Fibroblast of lung (primary cell): Measurements from ENCODE around the gene GPC5.

Experiments
- CTCF ChIP-seq, 2 donors: IDR thresholded peaks in 1 of 2; conservative IDR thresholded peaks in 1 of 2; 1 replicate in 1 of 2; 2 replicates in 1 of 2; pipeline ENCODE4 v1.5.1; 2011 to 2012; ENCODE audit warnings: low read length in 2 of 2, control low read depth in 1 of 2, inconsistent platforms in 1 of 2, low read depth in 1 of 2, mild to moderate bottlenecking in 1 of 2
- EZH2 ChIP-seq: IDR thresholded peaks from 2 replicates; pipeline ENCODE4 v1.5.1; 2012; ENCODE audit warnings: low read length, control low read depth, mild to moderate bottlenecking; ENCODE audit errors: missing control alignments

- no peak for TF ChIP-seq EZH2
- no peak for TF ChIP-seq CTCF (conservative IDR thresholded peaks at IDR 0.05 in 1 of 2, IDR thresholded peaks at IDR 0.05 in 1 of 2; ENCODE audit: low read depth in 1 of 2, low read length in 2 of 2)
These were observed 1112.0 kb downstream of the GPC5 start for GRCh38 chr13:92510416-92510815.
